GM18870 (cell line): ENCODE results near the gene ELOVL7.
"Not testable (repeated sequence)": the region's sequence is repeated elsewhere in the genome, so short reads cannot be mapped to it uniquely, and the experiment has no call there.

Experiments used
- ATAC-seq: cut with Tn5 transposase; IDR thresholded peaks from one replicate; pipeline ENCODE4 v1.9.1; 2021; ENCODE audit warnings: moderate library complexity; ENCODE audit not compliant: unreplicated experiment

ELOVL7 gene

GRCh38 chr5:60830581-60831127 is 13.4 kb downstream of the ELOVL7 start:
- ATAC-seq = peak; percentile 56

- peak; percentile 31 for ATAC-seq
These were observed 14.4 kb downstream of the ELOVL7 start for GRCh38 chr5:60829490-60830266.

- ATAC-seq = no peak
These were observed 16.9 kb downstream of the ELOVL7 start for GRCh38 chr5:60827201-60827600.

- peak; percentile 90 for ATAC-seq
These were observed 17.4 kb downstream of the ELOVL7 start for GRCh38 chr5:60826653-60827052.

- ATAC-seq = no peak
These were observed 20.5 kb downstream of the ELOVL7 start for GRCh38 chr5:60823574-60823973.

GRCh38 chr5:60822285-60822556 is 21.8 kb downstream of the ELOVL7 start:
- ATAC-seq = no peak

GRCh38 chr5:60821488-60822284 is 22.4 kb downstream of the ELOVL7 start:
- ATAC-seq = no peak

- no peak for ATAC-seq
These were observed 23.2 kb downstream of the ELOVL7 start for GRCh38 chr5:60820593-60821487.

GRCh38 chr5:60816138-60816537 is 27.9 kb downstream of the ELOVL7 start:
- not testable (repeated sequence) for ATAC-seq

GRCh38 chr5:60814498-60814897 is 29.6 kb downstream of the ELOVL7 start:
- ATAC-seq = no peak

- no peak for ATAC-seq
These were observed 31.6 kb downstream of the ELOVL7 start for GRCh38 chr5:60812426-60812825.

GRCh38 chr5:60811105-60811504 is 33.0 kb downstream of the ELOVL7 start:
- peak; percentile 41 for ATAC-seq

- peak; percentile 94 for ATAC-seq
These were observed 33.5 kb downstream of the ELOVL7 start for GRCh38 chr5:60810438-60811085.

- no peak for ATAC-seq
These were observed 34.1 kb downstream of the ELOVL7 start for GRCh38 chr5:60809891-60810425.

GRCh38 chr5:60806591-60807243 is 37.4 kb downstream of the ELOVL7 start:
- ATAC-seq = no peak

- ATAC-seq = no peak
These were observed 38.6 kb downstream of the ELOVL7 start for GRCh38 chr5:60805463-60805862.

- ATAC-seq = no peak
These were observed 40.4 kb downstream of the ELOVL7 start for GRCh38 chr5:60803712-60804111.

- no peak for ATAC-seq
These were observed 41.1 kb downstream of the ELOVL7 start for GRCh38 chr5:60802986-60803385.

GRCh38 chr5:60802226-60802625 is 41.8 kb downstream of the ELOVL7 start:
- ATAC-seq = no peak
